Measurements from ENCODE around the gene CHAC1.

Gene CHAC1

GRCh38 chr15:40925863-40926658 lies 27.2 kb upstream of the CHAC1 start:
- DNase-seq: no peak

GRCh38 chr15:40926659-40927494 lies 26.4 kb upstream of the CHAC1 start:
- no peak for DNase-seq

GRCh38 chr15:40927495-40927872 lies 25.8 kb upstream of the CHAC1 start:
- no peak for DNase-seq

- DNase-seq: no peak
Observed at GRCh38 chr15:40927873-40928806, 25.1 kb upstream of the CHAC1 start.

- no peak for DNase-seq
Observed at GRCh38 chr15:40928821-40929659, 24.2 kb upstream of the CHAC1 start, which contains the start of gene DLL4. DLL4 (plus strand) TSS chr15:40929340; CDS start chr15:40929669, 329 bp downstream.

GRCh38 chr15:40929660-40930429 lies 23.4 kb upstream of the CHAC1 start:
- no peak for DNase-seq

- DNase-seq: no peak
Observed at GRCh38 chr15:40930430-40931299, 22.6 kb upstream of the CHAC1 start.

GRCh38 chr15:40931300-40932142 lies 21.8 kb upstream of the CHAC1 start:
- no peak for DNase-seq

- DNase-seq: no peak
Observed at GRCh38 chr15:40932156-40932555, 21.1 kb upstream of the CHAC1 start.

- DNase-seq: no peak
Observed at GRCh38 chr15:40932649-40933516, 20.4 kb upstream of the CHAC1 start.

GRCh38 chr15:40933517-40933902 lies 19.8 kb upstream of the CHAC1 start:
- DNase-seq: no peak

GRCh38 chr15:40934457-40934856 lies 18.8 kb upstream of the CHAC1 start:
- no peak for DNase-seq

GRCh38 chr15:40936234-40936708 lies 17.0 kb upstream of the CHAC1 start:
- DNase-seq: no peak

GRCh38 chr15:40936709-40937666 lies 16.3 kb upstream of the CHAC1 start:
- DNase-seq: no peak

- DNase-seq: no peak
Observed at GRCh38 chr15:40937762-40938535, 15.3 kb upstream of the CHAC1 start.

GRCh38 chr15:40938536-40938870 lies 14.8 kb upstream of the CHAC1 start:
- no peak for DNase-seq
